Adrenal gland (tissue), 12 donors: ENCODE data around the gene APBB2. TPM values are rescaled to one million over a fixed set of nuclear protein-coding genes. Genes with fewer than 3 reads are reported as not detected.

Experiments
- DNase-seq, 7 donors: peaks; one replicate each; pipeline ENCODE4 v3.0.0-alpha.2; 2019 to 2020
- H3K27ac ChIP-seq, 5 donors: fragments of 200-600 bp; sonication (generic) in 4 of 5; 1 replicate in 3 of 5; 2 replicates in 2 of 5; pipeline versions ENCODE4 v1.5.1 to v1.8.0; 2016 to 2020; ENCODE audit warnings: mild to moderate bottlenecking in 1 of 5
- H3K27me3 ChIP-seq: fragments of 200-600 bp; 2 replicates; pipeline ENCODE4 v1.8.0; 2021
- H3K36me3 ChIP-seq, 2 donors: fragments of 200-600 bp; replicated peaks in 1 of 2; 1 replicate in 1 of 2; 2 replicates in 1 of 2; pipeline versions ENCODE4 v1.5.1 to v1.8.0; 2018 to 2022
- H3K4me1 ChIP-seq, 2 donors: fragments of 200-600 bp; replicated peaks in 1 of 2; 1 replicate in 1 of 2; 2 replicates in 1 of 2; pipeline versions ENCODE4 v1.5.1 to v1.8.0; 2018 to 2021
- H3K4me3 ChIP-seq, 4 donors: fragments of 200-600 bp; sonication (generic) in 3 of 4; one replicate each; pipeline ENCODE4 v1.5.1; 2016 to 2018
- H3K9me3 ChIP-seq, 3 donors: fragments of 200-600 bp; sonication (generic) in 1 of 3; replicated peaks in 1 of 3; 1 replicate in 2 of 3; 2 replicates in 1 of 3; pipeline versions ENCODE4 v1.5.1 to v1.8.0; 2016 to 2021
- CTCF ChIP-seq, 6 experiments: fragments of 450-650 bp in 4 of 6; fragments of 200-600 bp in 2 of 6; sonication (generic) in 1 of 6; IDR thresholded peaks; 1 replicate in 5 of 6; 2 replicates in 1 of 6; pipeline versions ENCODE4 v1.5.1 to v1.8.0; 2016 to 2021; ENCODE audit warnings: antibody characterized with exemption in 6 of 6, mild to moderate bottlenecking in 2 of 6, moderate library complexity in 1 of 6
- POLR2A ChIP-seq, 2 donors: fragments of 450-650 bp; IDR thresholded peaks; one replicate each; pipeline ENCODE4 v1.6.1; 2017; ENCODE audit warnings: antibody characterized with exemption in 2 of 2, mild to moderate bottlenecking in 2 of 2, moderate library complexity in 1 of 2
- WGBS, 4 donors: extraction: QIAGEN DNeasy Blood & Tissue Kit in 2 of 4; methylation state at CpG; one replicate each; pipeline versions ENCODE4 v1.1.5 to v1.1.7; 2013 to 2017; 5-methylcytosine and 5-hydroxymethylcytosine counted together
- intact Hi-C, 2 donors: fragments of 100-400 bp; cut with DNase I; formaldehyde crosslinking; loops; one replicate each; pipeline versions ENCODE4 v1.14.1 to v1.15.0; 2022 to 2023
- polyA plus RNA-seq, 3 donors: library from polyadenylated mRNA; stranded (reverse); fragments of 200-250 nt in 2 of 3; fragments of 350-450 nt in 1 of 3; fragmentation: Illumina TruSeq in 1 of 3; extraction: RNeasy Lipid Tissue Mini Kit (QIAGEN cat#74804) in 1 of 3; gene quantifications; one replicate each; pipeline ENCODE4 v1.2.3, GENCODE V29; 2013 to 2014
- total RNA-seq, 9 donors: library from RNA; depleted of rRNA in 4 of 9; stranded (reverse); fragments of >200 nt in 4 of 9; fragments of 120-200 nt in 1 of 9; fragmentation: NEBNext Ultra II Directional in 1 of 9; extraction: Animal tissue kit (Norgen Biotek cat#: 25700) in 1 of 9; gene quantifications; one replicate each; pipeline versions ENCODE4 v1.1.0 to v1.2.4, GENCODE V29; 2013 to 2023
- donor health status: healthy with polysubstance abuse.
- donor health status: Bipolar disorder and iron deficiency.
- donor health status: DM: yes; HTN: yes; CAD: no.
- donor health status: DM: no; HTN: no; CAD: no.
- donor health status: DM: no; HTN: no; CAD: no.
- donor health status: DM: yes; HTN: yes; CAD: no.

Gene APBB2
- total and polyA plus RNA-seq, 12 donors: 12.4 to 135 (median 39.7) TPM

DNA sequence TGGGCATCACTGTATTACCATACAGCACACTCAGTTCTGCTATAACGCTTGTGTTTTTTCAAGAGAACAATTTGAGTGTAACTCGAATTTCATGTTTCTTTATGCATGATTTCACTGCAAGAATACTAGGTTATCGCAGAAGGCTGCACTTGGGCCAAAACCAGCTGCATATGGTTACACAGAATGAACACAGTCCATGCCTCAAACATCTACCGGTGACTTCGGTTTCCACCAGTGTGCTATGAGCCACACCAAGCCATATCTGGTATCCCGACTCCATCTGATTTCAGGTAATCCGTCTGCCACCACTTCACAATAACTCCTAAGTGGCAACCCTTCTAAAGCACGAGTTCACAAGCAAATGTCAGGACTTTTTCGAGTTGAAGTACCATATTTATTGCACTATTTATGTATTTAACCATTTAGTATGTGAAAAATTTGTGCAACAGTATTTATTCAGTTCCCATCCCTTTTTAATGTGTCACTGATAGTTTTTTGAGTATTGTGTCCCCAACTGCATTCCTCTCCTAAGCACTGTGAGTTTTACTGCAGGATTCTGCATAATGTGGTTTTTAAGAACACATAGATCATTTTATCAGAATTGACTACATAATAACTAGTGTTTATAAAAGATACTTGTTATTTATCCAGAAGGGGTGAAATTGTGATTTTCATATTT is 111.8 kb downstream of the APBB2 start:
- Histone ChIP-seq H3K4me3 (no peak overlapping the region), H3K36me3 (no peaks in the 10 kb centered on the region), H3K4me1 (peaks cover 3 to 33% of the 10 kb centered on the region in 2 donors), H3K27ac (no peak overlapping the region), H3K27me3 (no peaks in the 10 kb centered on the region), H3K9me3 (no peaks in the 10 kb centered on the region)
- DNase-seq: no peak
- 83 to 92% (median 86%) methylated on average over 9 of the region's 9 CpGs for WGBS, 4 donors
- TF ChIP-seq POLR2A (IDR thresholded peaks at IDR 0.05): no peak
- no peak for TF ChIP-seq CTCF (IDR thresholded peaks at IDR 0.05)
- intact Hi-C loops: no loop called here

DNA sequence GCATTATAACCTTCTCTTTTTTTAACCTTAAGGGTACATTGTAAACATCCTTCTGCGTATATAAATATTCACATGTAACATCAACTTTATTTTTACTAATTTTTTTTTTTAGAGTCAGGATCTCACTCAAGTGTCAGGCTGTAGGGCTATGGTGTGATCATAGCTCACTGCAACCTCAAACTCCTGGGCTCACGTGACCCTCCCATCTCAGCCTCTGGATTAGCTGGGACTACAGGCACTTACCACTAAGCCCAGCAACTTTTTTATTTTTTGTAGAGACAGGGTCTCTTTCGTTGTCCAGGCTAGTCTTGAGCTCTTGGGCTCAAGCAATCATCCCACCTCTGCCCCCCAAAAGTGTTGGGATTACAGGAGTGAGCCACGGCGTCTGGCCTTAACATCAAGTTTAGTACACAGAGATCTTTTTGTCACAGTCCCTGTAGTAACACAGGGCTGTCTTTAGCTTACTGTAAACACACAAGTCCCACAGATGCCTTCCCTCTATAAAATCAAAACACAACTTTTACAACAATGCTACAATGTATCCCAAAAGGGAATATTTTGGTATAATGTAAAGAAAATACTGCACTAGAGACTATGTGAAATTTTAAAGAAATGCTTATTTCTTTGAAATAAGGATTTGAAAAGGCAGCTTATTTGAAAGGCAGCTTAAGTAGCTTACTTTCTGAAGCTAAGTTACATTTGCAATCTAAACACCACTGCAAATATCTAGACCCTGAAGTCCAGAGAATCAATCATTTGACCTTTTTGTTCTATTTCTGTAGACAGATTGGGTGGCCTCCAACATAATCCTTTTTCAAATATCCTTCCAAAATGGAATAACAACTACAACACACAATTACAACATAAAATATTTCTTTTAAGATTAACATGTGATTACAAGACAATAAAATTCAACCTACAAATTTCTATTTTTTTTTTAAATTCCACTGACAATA is 116.0 kb downstream of the APBB2 start:
- H3K9me3 ChIP-seq: no peaks in the 10 kb centered on the region
- intact Hi-C loops: no loop called here
- no peaks in the 10 kb centered on the region for H3K27me3 ChIP-seq
- no peak for DNase-seq
- no peak overlapping the region for H3K27ac ChIP-seq
- TF ChIP-seq CTCF (IDR thresholded peaks at IDR 0.05) (no peak), POLR2A (IDR thresholded peaks at IDR 0.05) (no peak)
- 63 to 74% (median 70%) methylated on average over 5 of the region's 5 CpGs for WGBS, 4 donors
- H3K4me3 ChIP-seq: no peak overlapping the region
- H3K36me3 ChIP-seq: no peaks in the 10 kb centered on the region
- peaks cover 3 to 21% of the 10 kb centered on the region in 2 donors for H3K4me1 ChIP-seq

DNA sequence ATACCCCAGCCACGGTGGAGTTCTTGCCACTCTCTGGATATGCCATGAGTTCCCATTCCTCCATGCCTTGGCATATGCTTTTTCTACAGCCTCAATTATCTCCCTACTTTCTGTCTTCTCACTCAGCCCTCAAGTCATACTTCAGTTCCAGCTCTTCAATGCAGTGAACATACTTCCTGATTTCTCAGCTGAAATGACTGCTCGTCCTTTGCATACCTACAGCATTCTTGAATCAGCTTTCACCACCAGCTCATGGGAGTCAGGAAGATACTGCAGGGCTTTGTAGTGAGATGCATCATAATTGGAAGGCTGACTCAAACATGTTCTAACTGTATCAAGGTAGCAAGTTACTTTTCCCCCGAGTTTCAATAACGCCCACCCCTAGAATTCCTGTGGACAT is 118.4 kb downstream of the APBB2 start:
- WGBS, 4 donors: 87 to 92% (median 90%) methylated on average over 4 of the region's 4 CpGs
- no peaks in the 10 kb centered on the region for H3K27me3 ChIP-seq
- intact Hi-C loops: no loop called here
- no peak overlapping the region for H3K27ac ChIP-seq
- no peaks in the 10 kb centered on the region for H3K9me3 ChIP-seq
- H3K4me1 ChIP-seq: peaks cover 3 to 21% of the 10 kb centered on the region in 2 donors
- TF ChIP-seq POLR2A (IDR thresholded peaks at IDR 0.05): no peak
- TF ChIP-seq CTCF (IDR thresholded peaks at IDR 0.05): no peak
- no peak for DNase-seq
- no peaks in the 10 kb centered on the region for H3K36me3 ChIP-seq
- H3K4me3 ChIP-seq: no peak overlapping the region

GRCh38 chr4:41095192-41095872 is 119.0 kb downstream of the APBB2 start:
- Histone ChIP-seq H3K4me3 (no peak overlapping the region), H3K27me3 (no peaks in the 10 kb centered on the region), H3K9me3 (no peaks in the 10 kb centered on the region), H3K27ac (no peak overlapping the region), H3K4me1 (peaks cover 3 to 21% of the 10 kb centered on the region in 2 donors), H3K36me3 (no peaks in the 10 kb centered on the region)
- no peak for TF ChIP-seq CTCF (IDR thresholded peaks at IDR 0.05)
- TF ChIP-seq POLR2A (IDR thresholded peaks at IDR 0.05): no peak
- no peak for DNase-seq
- intact Hi-C loops: no loop called here
- 81 to 87% (median 81%) methylated on average over 2 of the region's 2 CpGs for WGBS, 4 donors
